T-helper 1 cell (primary cell): Measurements from ENCODE around the gene EPN2.

ENCODE experiments used
- DNase-seq, 5 donors: peaks; one replicate each; pipeline ENCODE4 v3.0.0-alpha.2; 2012 to 2020

EPN2 gene

DNA sequence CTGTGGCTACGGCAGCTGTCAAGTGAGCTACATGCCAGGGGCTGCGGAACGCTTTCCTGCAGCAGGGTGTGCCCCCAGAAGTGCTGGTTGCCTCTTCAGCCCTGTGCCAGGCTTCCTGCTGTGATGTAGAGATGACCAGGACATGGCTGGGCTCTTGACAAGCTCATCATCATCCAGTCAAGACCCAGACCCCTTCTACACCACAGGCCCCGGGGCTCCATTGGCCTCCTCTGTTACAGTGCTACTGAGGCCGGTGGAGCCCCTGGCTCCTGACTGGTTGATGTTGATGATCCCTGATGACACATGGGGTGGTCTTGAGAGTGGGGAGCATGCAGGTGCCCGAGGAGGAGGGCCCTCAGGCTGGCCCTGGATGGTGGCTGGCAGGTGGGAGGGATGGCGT lies 75.2 kb downstream of the EPN2 start:
- DNase-seq: no peak

DNA sequence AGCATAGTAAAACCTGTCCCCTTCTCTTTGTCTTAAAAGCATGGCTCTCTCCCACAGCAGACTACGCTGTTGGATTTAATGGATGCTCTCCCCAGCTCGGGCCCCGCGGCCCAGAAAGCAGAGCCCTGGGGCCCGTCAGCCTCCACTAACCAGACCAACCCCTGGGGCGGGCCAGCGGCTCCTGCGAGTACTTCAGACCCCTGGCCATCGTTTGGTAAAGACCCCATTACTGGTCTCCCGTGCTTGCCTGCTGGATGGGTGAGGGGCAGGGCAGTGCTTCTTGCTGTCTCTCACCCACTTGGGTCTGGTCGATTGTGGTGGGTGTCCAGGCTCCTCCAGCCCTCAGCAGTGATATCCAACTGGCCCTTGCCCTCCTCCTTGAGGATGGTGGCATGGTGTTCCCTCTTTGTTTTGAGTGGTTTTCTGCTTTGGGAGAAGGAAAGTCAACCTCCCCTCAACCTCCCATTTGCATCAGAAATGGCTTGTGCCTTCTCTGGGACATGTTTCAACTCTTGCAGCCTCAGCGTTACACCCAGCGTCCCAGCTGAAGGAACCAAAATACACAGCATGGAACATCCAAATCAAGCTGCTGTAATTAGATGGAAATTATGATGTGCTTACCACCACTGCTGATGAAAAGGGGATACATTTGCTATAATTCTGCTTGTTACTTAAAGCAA lies 76.0 kb downstream of the EPN2 start:
- no peak for DNase-seq

DNA sequence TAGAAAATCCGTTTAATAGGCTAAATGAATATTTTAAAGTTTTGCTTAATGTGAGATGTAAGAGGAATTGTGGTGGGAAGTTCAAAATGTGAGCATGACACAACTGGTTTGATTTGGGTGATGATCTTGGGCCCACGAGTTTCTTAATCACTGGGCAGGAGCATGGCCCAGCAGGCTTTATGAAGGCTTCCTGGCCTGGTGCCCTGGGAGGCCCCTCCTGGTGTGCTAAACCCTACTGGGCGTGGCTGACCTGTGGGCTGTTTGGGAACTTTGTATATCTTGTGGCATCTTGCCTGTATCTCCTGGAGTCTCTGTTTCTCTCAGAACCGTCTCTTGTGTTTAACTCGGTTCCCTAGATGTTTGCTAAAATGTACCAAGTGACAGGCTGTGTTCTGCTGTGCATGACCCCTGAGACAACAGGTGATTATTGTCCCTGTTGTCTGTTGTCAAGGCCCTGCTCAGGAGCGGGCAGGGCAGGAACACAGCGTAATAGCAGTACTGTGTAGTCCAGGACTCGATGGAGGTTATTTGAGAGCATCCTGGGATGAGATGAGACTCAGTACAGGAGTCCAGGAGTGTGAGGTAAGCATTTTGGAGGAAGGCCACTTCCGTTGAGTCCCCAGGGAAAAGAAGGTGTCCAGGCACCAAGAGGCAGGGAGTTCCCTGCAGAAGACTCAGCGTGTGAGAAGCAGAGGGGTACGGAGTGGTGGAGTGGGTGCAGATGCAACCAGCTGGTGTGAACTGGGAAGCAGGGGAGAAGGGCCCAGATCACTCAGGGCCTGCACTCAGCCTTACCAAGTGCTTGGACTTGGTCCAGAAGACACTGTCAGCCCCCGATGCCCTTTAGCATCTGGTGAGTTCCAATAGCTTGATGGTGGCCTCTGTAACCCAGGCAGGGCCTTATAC lies 76.8 kb downstream of the EPN2 start:
- no peak for DNase-seq

- no peak for DNase-seq
Measured at GRCh38 chr17:19315104-19315503, 77.9 kb downstream of the EPN2 start.

DNA sequence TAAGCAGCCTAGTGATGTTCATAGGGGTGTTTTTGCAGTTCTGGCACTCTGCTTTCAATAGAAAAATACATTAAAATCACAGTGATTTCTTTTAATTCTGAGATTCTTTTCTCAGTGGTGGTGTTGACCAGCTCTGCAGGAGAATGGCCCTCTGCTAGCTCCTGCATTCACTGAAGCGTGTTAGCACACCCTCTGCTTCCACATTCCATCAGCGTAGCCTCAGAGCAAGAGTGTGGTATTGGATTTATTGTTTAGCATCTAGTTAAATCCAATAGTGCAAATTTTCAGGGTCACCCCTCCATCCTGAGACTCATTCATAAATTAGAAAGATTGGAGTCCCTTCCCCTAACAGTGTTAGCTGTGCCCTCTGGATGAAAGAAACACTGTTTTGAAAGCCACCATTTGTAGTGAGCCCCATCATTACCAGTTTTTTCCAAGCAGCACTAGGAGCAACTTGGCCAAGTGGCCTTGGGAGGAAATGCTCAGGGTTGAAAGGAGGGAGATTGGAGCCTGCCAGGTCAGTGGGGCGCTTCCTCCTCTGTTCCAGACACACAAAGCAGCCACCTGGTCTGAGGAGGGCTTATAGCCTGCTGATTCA lies 79.7 kb downstream of the EPN2 start:
- no peak for DNase-seq

DNA sequence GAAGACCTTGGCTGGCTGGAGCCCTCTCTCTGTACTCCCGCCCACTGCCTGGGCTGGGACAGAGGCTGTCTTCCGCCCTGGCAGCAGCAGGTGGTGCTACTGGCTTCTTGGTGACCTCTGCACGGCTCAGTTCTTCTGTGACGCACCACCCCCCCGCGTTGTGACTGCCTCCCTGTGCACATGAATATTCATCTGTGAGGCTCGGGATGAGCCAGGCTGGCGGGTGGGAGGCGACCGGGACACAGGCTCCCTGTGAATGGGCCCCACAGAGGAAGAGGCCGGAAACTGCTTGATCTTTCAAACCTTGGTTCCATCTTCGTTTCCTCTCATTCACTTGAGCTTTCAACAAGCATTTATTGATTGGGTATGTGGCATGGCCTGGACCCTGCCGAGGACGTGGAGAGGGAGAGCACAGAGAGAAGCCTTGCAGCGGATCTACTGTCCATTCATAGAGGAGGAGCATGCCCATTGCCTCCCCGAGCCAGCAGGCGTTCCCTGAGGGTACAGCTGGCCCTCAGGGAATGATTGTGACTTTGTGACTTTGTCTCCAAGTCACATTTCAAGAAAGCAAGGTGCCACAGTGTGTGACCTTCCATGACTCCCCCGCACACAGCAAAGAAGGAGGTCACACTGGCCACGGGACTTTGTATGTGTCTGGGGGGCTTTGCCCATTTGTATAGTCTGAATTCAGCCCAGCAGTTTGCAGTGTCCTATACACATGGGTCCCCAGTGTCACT lies 80.4 kb downstream of the EPN2 start:
- DNase-seq: no peak

DNA sequence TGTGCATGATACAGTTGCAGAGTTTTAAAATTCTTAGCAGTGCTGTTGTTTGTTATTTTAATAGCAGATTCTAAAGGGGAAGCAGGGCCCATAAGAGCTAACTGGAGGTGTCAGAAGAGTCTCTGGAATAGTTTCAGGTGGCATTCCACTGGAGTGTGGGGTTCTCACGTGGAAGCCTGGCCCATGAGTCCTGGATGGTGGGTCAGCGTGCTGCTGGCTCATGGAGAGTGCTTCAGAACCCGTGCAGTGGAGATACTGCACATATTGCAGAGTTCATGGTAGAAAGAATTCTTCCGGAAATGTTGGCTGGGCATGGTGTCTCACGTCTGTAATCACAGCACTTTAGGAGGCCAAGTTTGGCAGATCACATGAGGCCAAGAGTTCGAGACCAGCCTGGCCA lies 81.4 kb downstream of the EPN2 start:
- no peak for DNase-seq

DNA sequence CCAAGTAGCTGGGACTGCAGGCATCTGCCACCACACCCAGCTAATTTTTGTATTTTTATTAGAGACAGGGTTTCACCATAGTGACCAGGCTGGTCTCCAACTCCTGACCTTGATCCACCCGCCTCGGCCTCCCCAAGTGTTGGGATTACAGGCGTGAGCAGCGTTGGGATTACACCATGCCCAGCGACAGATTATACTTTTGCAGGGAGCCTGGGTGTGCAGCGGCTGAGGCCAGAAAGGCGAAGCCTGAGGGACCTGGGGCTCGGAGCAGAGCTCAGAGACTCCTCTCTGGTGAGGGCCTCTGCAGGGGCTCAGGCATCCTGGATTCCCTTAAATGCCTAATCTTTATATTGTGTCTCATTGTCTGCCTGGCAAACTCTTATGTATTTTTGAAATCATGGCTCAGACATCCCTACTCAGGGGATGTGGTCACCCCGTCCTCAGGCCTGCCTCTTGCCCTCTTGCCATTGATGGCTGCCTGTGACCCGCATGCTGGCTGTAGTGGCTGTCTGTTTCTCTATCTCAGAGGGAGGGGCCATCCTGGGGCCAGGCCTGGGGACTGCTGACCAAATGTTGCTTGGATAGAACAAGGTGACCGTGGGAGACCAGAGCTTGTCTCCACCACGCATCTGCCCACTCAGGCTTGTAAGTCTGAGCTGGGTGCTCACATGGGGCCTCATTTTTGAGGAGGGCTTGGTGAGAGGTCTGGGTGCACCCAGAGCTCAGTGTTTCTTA lies 82.8 kb downstream of the EPN2 start:
- no peak for DNase-seq

DNA sequence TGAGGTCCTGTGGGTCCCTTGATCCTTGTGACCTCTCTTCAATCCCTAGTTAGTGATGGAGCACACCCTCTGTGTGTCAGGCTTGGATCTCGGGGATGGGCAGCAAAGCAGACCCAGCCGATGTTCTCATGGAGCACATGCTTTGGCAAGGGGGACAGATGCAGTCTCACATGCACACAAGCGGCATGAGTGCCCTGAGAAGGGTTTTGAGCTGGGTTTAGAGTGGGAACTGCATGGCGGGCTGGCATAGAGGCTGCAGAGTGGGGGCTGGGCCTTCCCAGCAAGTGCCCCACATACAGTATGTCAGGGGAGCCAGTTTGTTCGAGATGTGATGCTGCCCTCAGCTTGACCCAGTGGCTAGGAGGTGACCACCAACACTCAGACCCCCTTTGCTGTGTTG lies 83.7 kb downstream of the EPN2 start:
- DNase-seq: no peak

DNA sequence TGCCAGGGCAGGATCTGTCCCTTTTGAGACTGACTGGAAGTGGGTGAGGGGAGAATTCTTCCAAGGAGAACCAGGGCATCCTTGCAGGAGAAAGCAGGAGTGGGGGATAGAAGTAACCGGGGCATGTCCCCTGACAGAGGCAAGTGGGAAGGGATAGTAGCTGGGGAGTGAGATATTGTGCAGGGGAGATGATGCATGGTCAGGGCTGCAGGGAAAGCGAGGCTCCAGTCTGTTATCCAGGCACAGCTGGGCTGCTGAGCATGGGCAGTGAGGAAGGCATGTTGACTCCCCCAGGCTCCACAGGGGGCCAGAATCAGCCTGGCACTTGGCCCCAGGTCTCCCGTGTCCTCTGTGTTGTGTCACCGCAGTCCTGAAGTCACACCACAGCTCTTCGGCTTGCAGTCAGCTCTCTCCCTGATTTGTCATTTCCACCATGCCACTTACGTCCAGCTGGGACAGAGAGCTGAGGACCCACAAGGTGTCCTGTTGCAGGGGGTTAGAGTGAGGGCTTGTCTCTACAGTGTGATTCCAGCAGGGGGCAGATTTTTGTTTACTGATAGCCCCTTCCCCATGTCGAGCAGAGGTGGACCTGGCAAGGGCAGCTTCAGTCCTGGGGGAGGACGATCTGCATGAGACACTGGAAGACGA lies 84.4 kb downstream of the EPN2 start:
- DNase-seq: no peak

- no peak for DNase-seq
Measured at GRCh38 chr17:19322129-19322505, 85.0 kb downstream of the EPN2 start.

- no peak for DNase-seq
Measured at GRCh38 chr17:19322861-19323260, 85.7 kb downstream of the EPN2 start.

GRCh38 chr17:19325542-19325941 lies 88.4 kb downstream of the EPN2 start:
- DNase-seq: no peak

GRCh38 chr17:19327031-19327783 lies 90.0 kb downstream of the EPN2 start:
- no peak for DNase-seq

GRCh38 chr17:19328441-19329061 lies 91.4 kb downstream of the EPN2 start:
- no peak for DNase-seq

- no peak for DNase-seq
Measured at GRCh38 chr17:19329136-19329535, 92.0 kb downstream of the EPN2 start.

DNA sequence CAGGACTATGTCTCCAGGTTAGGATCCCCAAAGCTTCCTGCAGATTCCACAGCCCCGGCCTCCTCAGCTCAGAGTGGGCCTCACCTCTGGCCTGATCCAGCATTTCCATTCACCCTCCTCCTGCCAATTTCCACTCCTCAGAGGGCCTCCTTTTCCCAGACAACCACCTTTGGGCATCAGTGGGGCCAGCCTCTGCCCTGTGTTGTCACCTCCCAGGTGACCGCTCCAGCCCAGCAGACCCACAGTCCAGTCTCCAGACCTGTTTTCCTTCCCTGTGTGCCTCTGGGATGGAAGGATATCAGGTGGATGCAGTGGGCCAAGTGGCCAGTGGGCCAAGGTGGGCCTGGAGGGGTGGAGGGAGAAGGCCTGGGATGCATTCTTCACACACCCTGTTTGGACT lies 92.7 kb downstream of the EPN2 start:
- no peak for DNase-seq

GRCh38 chr17:19330271-19330670 lies 93.1 kb downstream of the EPN2 start:
- no peak for DNase-seq

GRCh38 chr17:19331134-19331533 lies 94.0 kb downstream of the EPN2 start:
- DNase-seq: no peak

DNA sequence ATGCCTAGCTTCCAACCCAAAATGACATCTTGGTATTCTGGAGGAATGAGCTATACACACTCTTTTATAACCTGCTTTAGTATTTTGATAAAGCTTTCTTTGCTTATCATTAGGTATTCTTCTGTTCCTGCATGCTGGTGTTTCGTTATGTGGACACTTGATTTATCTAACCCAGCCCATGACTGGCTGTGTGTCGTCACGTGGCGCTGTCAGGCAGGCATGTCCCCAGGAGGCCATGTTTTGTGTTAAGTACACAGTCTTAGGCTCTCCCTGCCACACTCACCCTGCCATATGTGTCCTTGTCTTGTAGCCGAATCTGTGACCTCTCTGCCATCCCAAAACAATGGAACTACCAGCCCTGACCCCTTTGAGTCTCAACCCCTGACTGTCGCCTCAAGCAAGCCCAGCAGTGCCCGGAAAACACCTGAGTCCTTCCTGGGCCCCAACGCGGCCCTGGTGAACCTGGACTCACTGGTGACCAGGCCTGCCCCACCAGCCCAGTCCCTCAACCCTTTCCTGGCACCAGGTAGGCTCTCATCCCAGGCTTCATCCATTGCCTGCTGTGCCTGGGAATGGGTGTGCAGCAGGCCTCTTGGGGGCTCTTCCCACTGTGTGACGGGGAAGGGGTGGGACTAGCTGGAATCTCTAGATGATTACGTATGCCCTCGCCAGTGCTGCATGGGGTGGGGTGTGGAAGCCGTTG lies 94.5 kb downstream of the EPN2 start:
- DNase-seq: no peak
